Stomach (tissue), 9 donors: ENCODE data around the gene IL2. TPM values are rescaled to one million over a fixed set of nuclear protein-coding genes. Genes with fewer than 3 reads are reported as not detected.

Experiments used
- DNase-seq, 2 donors: peaks; one replicate each; pipeline versions ENCODE4 v3.0.0 to v3.0.0-alpha.2; 2013 to 2019
- H3K27ac ChIP-seq, 5 donors: fragments of 200-600 bp in 4 of 5; sonication (generic) in 4 of 5; one replicate each; pipeline ENCODE4 v1.5.1; 2013 to 2019; ENCODE audit warnings: mild to moderate bottlenecking in 1 of 5, moderate library complexity in 1 of 5
- H3K27me3 ChIP-seq, 3 donors: fragments of 200-600 bp; sonication (generic); one replicate each; pipeline ENCODE4 v1.5.1; 2017 to 2019; ENCODE audit warnings: mixed run types in 1 of 3
- H3K36me3 ChIP-seq, 4 donors: fragments of 200-600 bp; sonication (generic); 1 replicate in 3 of 4; 2 replicates in 1 of 4; pipeline ENCODE4 v1.5.1; 2016 to 2019
- H3K4me1 ChIP-seq, 4 donors: fragments of 200-600 bp; sonication (generic); one replicate each; pipeline ENCODE4 v1.5.1; 2016 to 2019
- H3K4me3 ChIP-seq, 4 donors: fragments of 200-600 bp; sonication (generic) in 3 of 4; one replicate each; pipeline ENCODE4 v1.5.1; 2016 to 2019; ENCODE audit warnings: mild to moderate bottlenecking in 1 of 4
- H3K9me3 ChIP-seq, 4 donors: fragments of 200-600 bp; sonication (generic); one replicate each; pipeline ENCODE4 v1.5.1; 2016 to 2019
- CTCF ChIP-seq, 7 experiments: fragments of 450-650 bp in 4 of 7; fragments of 200-600 bp in 3 of 7; sonication (generic) in 3 of 7; IDR thresholded peaks; one replicate each; pipeline ENCODE4 v1.5.1; 2016 to 2019; ENCODE audit warnings: antibody characterized with exemption in 7 of 7, control low read depth in 2 of 7, mild to moderate bottlenecking in 1 of 7
- EP300 ChIP-seq: sonication (generic); formaldehyde crosslinking; IDR thresholded peaks from one replicate; pipeline ENCODE4 v1.6.1; 2017; ENCODE audit warnings: antibody characterized with exemption
- POLR2A ChIP-seq, 4 donors: fragments of 450-650 bp; IDR thresholded peaks; one replicate each; pipeline ENCODE4 v1.6.1; 2016; ENCODE audit warnings: antibody characterized with exemption in 4 of 4, control low read depth in 2 of 4, mild to moderate bottlenecking in 1 of 4, moderate library complexity in 1 of 4
- POLR2AphosphoS5 ChIP-seq, 3 donors: sonication (generic); formaldehyde crosslinking; IDR thresholded peaks; one replicate each; pipeline ENCODE4 v1.6.1; 2016; ENCODE audit warnings: antibody characterized with exemption in 3 of 3
- WGBS, 5 donors: extraction: QIAGEN DNeasy Blood & Tissue Kit in 3 of 5; methylation state at CpG; one replicate each; pipeline versions ENCODE4 v1.1.5 to v1.1.7; 2013 to 2018; 5-methylcytosine and 5-hydroxymethylcytosine counted together
- intact Hi-C: fragments of 100-400 bp; cut with DNase I; formaldehyde crosslinking; loops from one replicate; pipeline ENCODE4 v1.15.1; 2023; ENCODE audit warnings: low total_unique reads
- polyA plus RNA-seq, 3 donors: library from polyadenylated mRNA; stranded (reverse); fragments of 200-250 nt; gene quantifications; one replicate each; pipeline ENCODE4 v1.2.3, GENCODE V29; 2013
- total RNA-seq, 5 donors: library from RNA; depleted of rRNA; stranded (reverse); fragments of >200 nt; gene quantifications; one replicate each; pipeline versions ENCODE4 v1.1.0 to v1.2.3, GENCODE V29; 2014 to 2016
- donor health status: healthy with polysubstance abuse.
- donor health status: Bipolar disorder and iron deficiency.
- donor health status: healthy.

Gene IL2
- total and polyA plus RNA-seq, 8 donors: 1.5 TPM; not detected in 7

DNA sequence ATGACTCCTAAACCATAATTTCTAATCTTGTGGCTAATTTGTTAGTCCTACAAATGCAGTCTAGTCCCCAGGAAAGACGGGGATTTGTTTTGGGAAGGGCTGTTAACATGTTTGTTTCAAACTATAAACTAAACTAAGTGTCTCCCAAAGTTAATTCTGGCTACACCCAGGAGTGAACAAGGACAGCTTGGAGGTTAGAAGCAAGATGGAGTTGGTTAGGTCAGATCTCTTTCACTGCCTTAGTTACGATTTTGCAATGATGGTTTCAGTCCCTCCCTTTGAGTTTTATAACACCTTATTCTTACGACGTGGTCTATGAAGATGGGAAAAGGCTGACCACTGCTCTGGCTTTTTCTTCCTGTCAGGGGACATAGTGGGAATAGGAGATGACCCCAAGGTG, 27.0 kb upstream of the IL2 start:
- TF ChIP-seq EP300 (no peak), POLR2A (IDR thresholded peaks at IDR 0.05) (no peak), CTCF (IDR thresholded peaks at IDR 0.05) (no peak), POLR2AphosphoS5 (IDR thresholded peaks at IDR 0.05) (no peak)
- peaks cover 0 to 4% (median 0%) of the 10 kb centered on the region in 4 donors for H3K4me1 ChIP-seq
- WGBS, 5 donors: 56 to 60% (median 58%) methylated on average over 4 of the region's 4 CpGs
- no peak for DNase-seq
- no peak overlapping the region for H3K4me3 ChIP-seq
- H3K27me3 ChIP-seq: no peaks in the 10 kb centered on the region
- no peaks in the 10 kb centered on the region for H3K36me3 ChIP-seq
- intact Hi-C loops: no loop called here
- peaks cover 0 to 10% (median 5%) of the 10 kb centered on the region in 4 donors for H3K9me3 ChIP-seq
- H3K27ac ChIP-seq: no peak overlapping the region

DNA sequence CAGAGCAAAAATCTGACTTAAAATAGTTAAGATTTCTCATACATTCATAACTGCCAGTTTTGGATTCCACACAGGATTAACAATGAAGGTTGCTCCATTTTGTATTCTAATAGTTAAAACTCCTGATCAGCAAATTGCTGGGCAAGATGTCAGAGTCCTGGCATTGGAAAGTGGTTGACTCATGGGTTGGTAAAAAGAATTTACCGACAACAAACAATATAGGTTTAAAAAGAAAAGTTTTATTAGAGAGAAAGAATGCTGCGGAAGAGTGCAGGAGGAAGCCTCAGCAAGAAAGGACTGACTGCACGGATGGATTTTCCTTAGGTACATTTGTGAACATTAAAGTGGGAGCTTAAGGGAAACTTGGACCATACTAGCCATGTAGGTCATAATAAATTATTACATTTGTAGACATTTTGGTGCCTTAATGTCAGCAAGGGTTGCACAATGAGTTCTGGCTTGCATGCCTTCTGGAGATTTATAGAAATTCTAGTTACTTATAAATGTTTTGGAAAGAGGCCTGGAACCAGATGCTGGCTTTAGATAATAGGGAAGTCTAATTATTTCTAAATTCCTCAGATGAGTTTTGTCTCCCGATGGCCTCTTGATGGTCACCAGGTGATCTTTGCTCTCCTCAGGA, 25.4 kb upstream of the IL2 start:
- DNase-seq: no peak
- 72 to 86% (median 77%) methylated on average over 4 of the region's 4 CpGs for WGBS, 5 donors

DNA sequence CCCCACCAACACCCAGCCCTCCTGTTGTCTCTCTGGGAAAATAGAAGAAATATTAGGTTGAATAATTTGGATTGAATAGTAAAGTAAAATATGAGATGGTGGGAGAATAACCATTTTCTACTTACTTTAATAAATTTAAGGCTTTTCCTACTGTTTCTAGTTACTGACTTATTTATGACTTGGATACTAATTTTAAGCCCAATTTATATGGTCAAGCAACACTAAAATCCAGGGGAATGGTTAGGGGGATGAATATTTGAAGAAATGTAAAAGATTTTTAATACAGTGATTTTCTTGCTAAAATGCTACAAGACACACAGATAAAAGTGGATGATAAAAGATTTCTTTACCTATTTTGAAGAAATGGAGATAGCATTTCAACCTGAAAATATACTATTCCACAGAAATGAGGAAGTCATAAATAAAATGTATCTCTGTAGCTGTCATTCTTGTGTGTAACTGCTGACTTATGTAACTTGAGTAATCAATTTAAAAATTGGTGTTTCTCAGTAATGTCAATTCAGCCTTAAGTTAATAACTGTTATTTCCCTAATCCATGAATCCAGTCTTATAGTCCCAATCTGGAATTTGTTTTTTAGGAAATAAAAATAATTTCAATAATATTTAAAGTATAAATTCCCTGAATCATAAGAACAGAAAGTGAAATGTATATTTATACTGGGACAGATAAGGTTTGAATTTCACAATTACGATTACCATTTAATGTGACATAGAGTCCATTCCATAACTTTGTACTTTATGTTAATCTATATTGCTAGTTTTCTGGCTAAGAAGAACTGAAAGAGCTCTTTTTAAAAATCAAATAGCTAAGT, 24.3 kb upstream of the IL2 start:
- H3K4me3 ChIP-seq: no peak overlapping the region
- no peak overlapping the region for H3K27ac ChIP-seq
- H3K36me3 ChIP-seq: no peaks in the 10 kb centered on the region
- intact Hi-C loops: no loop called here
- TF ChIP-seq CTCF (IDR thresholded peaks at IDR 0.05) (no peak), POLR2A (IDR thresholded peaks at IDR 0.05) (no peak), POLR2AphosphoS5 (IDR thresholded peaks at IDR 0.05) (no peak), EP300 (no peak)
- no peak for DNase-seq
- H3K4me1 ChIP-seq: peaks cover 0 to 4% (median 0%) of the 10 kb centered on the region in 4 donors
- H3K27me3 ChIP-seq: no peaks in the 10 kb centered on the region
- WGBS, 5 donors: 88 to 96% (median 93%) methylated on average over 1 of the region's 1 CpG
- no peaks in the 10 kb centered on the region for H3K9me3 ChIP-seq

More for the DNA sequence above, 25.4 kb upstream of the IL2 start:
- TF ChIP-seq CTCF (IDR thresholded peaks at IDR 0.05): no peak
- no peak for TF ChIP-seq POLR2AphosphoS5 (IDR thresholded peaks at IDR 0.05)
- no peak for TF ChIP-seq POLR2A (IDR thresholded peaks at IDR 0.05)
- no peak for TF ChIP-seq EP300
- Histone ChIP-seq H3K27me3 (no peaks in the 10 kb centered on the region), H3K4me3 (no peak overlapping the region), H3K9me3 (peaks cover 0 to under 1% (median 0%) of the 10 kb centered on the region in 4 donors), H3K36me3 (no peaks in the 10 kb centered on the region), H3K4me1 (peaks cover 0 to 4% (median 0%) of the 10 kb centered on the region in 4 donors), H3K27ac (no peak overlapping the region)
- intact Hi-C loops: no loop called here

DNA sequence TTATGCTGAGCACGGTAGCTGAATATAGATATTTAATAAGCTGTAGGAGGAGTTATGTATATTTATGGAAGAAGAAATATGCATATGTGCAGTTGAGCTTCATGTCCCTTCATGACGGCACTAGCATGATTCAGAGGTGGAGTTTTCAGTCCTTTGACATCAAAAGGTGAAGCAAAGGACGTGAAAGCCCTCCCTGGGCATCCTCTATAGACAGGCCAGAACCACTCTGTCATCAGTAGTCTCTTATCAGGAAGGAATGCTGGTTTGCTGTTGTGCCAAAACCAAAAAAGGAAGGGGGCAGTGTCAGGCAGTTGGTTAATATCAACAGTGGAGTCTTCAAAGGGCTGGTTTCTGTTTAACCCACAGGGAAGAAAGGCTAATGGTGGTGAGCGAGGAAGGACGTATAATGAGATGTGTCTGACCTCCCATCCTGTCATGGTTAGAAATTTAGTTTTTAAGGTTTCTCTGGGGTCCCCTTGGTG, 23.5 kb upstream of the IL2 start:
- Histone ChIP-seq H3K4me1 (peaks cover 0 to 4% (median 0%) of the 10 kb centered on the region in 4 donors), H3K27ac (no peak overlapping the region), H3K9me3 (no peaks in the 10 kb centered on the region), H3K27me3 (no peaks in the 10 kb centered on the region), H3K36me3 (no peaks in the 10 kb centered on the region), H3K4me3 (no peak overlapping the region)
- TF ChIP-seq POLR2AphosphoS5 (IDR thresholded peaks at IDR 0.05) (no peak), EP300 (no peak), POLR2A (IDR thresholded peaks at IDR 0.05) (no peak), CTCF (IDR thresholded peaks at IDR 0.05) (no peak)
- WGBS, 5 donors: 35 to 48% (median 44%) methylated on average over 5 of the region's 5 CpGs
- DNase-seq: no peak
- intact Hi-C loops: no loop called here
